ENCODE measurements around the gene SEC24D.

The SEC24D gene

GRCh38 chr4:118872181-118872580, 36.3 kb upstream of the SEC24D start:
- no peaks in the 10 kb centered on the region for H3K27me3 ChIP-seq (ENCODE audit: insufficient read depth, low read length)
- H2AFZ ChIP-seq (ENCODE audit: low read length): no peak overlapping the region
- H3K9me2 ChIP-seq (ENCODE audit: low read depth, low read length): no peaks in the 10 kb centered on the region
- no peaks in the 10 kb centered on the region for H4K20me1 ChIP-seq (ENCODE audit: insufficient read depth, low read length)
- no peaks in the 10 kb centered on the region for H3K79me2 ChIP-seq (ENCODE audit: insufficient read depth, low read length)
- no peak overlapping the region for H3K4me3 ChIP-seq (ENCODE audit: low read depth, low read length, poor library complexity, severe bottlenecking)
- no peaks in the 10 kb centered on the region for H3F3A ChIP-seq (ENCODE audit: insufficient read depth, low read length)
- TF ChIP-seq CTCF (IDR thresholded peaks at IDR 0.05; ENCODE audit: low read length) (no peak), EZH2 (IDR thresholded peaks at IDR 0.05; ENCODE audit: borderline replicate concordance, low read length) (no peak)
- no peaks in the 10 kb centered on the region for H3K36me3 ChIP-seq (ENCODE audit: insufficient read depth, low read length)
- no peak overlapping the region for H3K27ac ChIP-seq (ENCODE audit: low read depth, low read length, poor library complexity, severe bottlenecking)
- no peaks in the 10 kb centered on the region for H3K9me3 ChIP-seq (ENCODE audit: low read length)
- H3K4me2 ChIP-seq (ENCODE audit: low read length): no peak overlapping the region
- H3K9ac ChIP-seq (ENCODE audit: low read length): no peak overlapping the region
- no peaks in the 10 kb centered on the region for H3K4me1 ChIP-seq (ENCODE audit: insufficient read depth, low read length, severe bottlenecking)

GRCh38 chr4:118869808-118870342, 33.9 kb upstream of the SEC24D start:
- H3K79me2 ChIP-seq (ENCODE audit: insufficient read depth, low read length): no peaks in the 10 kb centered on the region
- no peaks in the 10 kb centered on the region for H3K36me3 ChIP-seq (ENCODE audit: insufficient read depth, low read length)
- no peaks in the 10 kb centered on the region for H3K9me2 ChIP-seq (ENCODE audit: low read depth, low read length)
- H3K9me3 ChIP-seq (ENCODE audit: low read length): no peaks in the 10 kb centered on the region
- H4K20me1 ChIP-seq (ENCODE audit: insufficient read depth, low read length): no peaks in the 10 kb centered on the region
- no peak overlapping the region for H3K9ac ChIP-seq (ENCODE audit: low read length)
- no peak overlapping the region for H2AFZ ChIP-seq (ENCODE audit: low read length)
- H3K27me3 ChIP-seq (ENCODE audit: insufficient read depth, low read length): no peaks in the 10 kb centered on the region
- TF ChIP-seq CTCF (IDR thresholded peaks at IDR 0.05; ENCODE audit: low read length): no peak
- TF ChIP-seq EZH2 (IDR thresholded peaks at IDR 0.05; ENCODE audit: borderline replicate concordance, low read length): no peak
- H3K4me1 ChIP-seq (ENCODE audit: insufficient read depth, low read length, severe bottlenecking): no peaks in the 10 kb centered on the region
- no peak overlapping the region for H3K4me2 ChIP-seq (ENCODE audit: low read length)
- no peak overlapping the region for H3K4me3 ChIP-seq (ENCODE audit: low read depth, low read length, poor library complexity, severe bottlenecking)
- no peaks in the 10 kb centered on the region for H3F3A ChIP-seq (ENCODE audit: insufficient read depth, low read length)
- no peak overlapping the region for H3K27ac ChIP-seq (ENCODE audit: low read depth, low read length, poor library complexity, severe bottlenecking)

GRCh38 chr4:118867311-118868067, 31.6 kb upstream of the SEC24D start:
- no peak overlapping the region for H2AFZ ChIP-seq (ENCODE audit: low read length)
- no peak for TF ChIP-seq CTCF (IDR thresholded peaks at IDR 0.05; ENCODE audit: low read length)
- no peak for TF ChIP-seq EZH2 (IDR thresholded peaks at IDR 0.05; ENCODE audit: borderline replicate concordance, low read length)
- no peak overlapping the region for H3K9ac ChIP-seq (ENCODE audit: low read length)
- H3K9me3 ChIP-seq (ENCODE audit: low read length): no peaks in the 10 kb centered on the region
- H3K4me2 ChIP-seq (ENCODE audit: low read length): no peak overlapping the region
- H3K27ac ChIP-seq (ENCODE audit: low read depth, low read length, poor library complexity, severe bottlenecking): no peak overlapping the region
- no peaks in the 10 kb centered on the region for H3K9me2 ChIP-seq (ENCODE audit: low read depth, low read length)
- no peaks in the 10 kb centered on the region for H3F3A ChIP-seq (ENCODE audit: insufficient read depth, low read length)
- no peaks in the 10 kb centered on the region for H4K20me1 ChIP-seq (ENCODE audit: insufficient read depth, low read length)
- no peaks in the 10 kb centered on the region for H3K4me1 ChIP-seq (ENCODE audit: insufficient read depth, low read length, severe bottlenecking)
- H3K27me3 ChIP-seq (ENCODE audit: insufficient read depth, low read length): no peaks in the 10 kb centered on the region
- H3K36me3 ChIP-seq (ENCODE audit: insufficient read depth, low read length): no peaks in the 10 kb centered on the region
- H3K79me2 ChIP-seq (ENCODE audit: insufficient read depth, low read length): no peaks in the 10 kb centered on the region
- no peak overlapping the region for H3K4me3 ChIP-seq (ENCODE audit: low read depth, low read length, poor library complexity, severe bottlenecking)
